Lung (tissue), 12 donors: ENCODE results near the gene EXOC6B. TPM values are rescaled to one million over a fixed set of nuclear protein-coding genes. Genes with fewer than 3 reads are reported as not detected.

Experiments used
- ATAC-seq: fragments of 200-7000 bp; cut with Tn5 transposase; one replicate; pipeline ENCODE4 v1.9.1; 2020; ENCODE audit warnings: moderate number of reproducible peaks; ENCODE audit not compliant: insufficient read depth, low FRiP score
- DNase-seq, 3 donors: peaks; one replicate each; pipeline ENCODE4 v3.0.0-alpha.2; 2013 to 2017
- H3K27ac ChIP-seq, 2 donors: one replicate each; pipeline ENCODE4 v1.5.1; 2013; ENCODE audit warnings: mild to moderate bottlenecking in 2 of 2, moderate library complexity in 2 of 2, control low read depth in 1 of 2, inconsistent platforms in 1 of 2, low read depth in 1 of 2, low read length in 1 of 2
- H3K27me3 ChIP-seq, 3 donors: one replicate each; pipeline ENCODE4 v1.5.1; 2013; ENCODE audit warnings: low read length in 2 of 3; ENCODE audit not compliant: control insufficient read depth in 3 of 3, insufficient read depth in 3 of 3
- H3K36me3 ChIP-seq, 4 donors: one replicate each; pipeline ENCODE4 v1.5.1; 2013; ENCODE audit warnings: low read length in 4 of 4, mild to moderate bottlenecking in 1 of 4, moderate library complexity in 1 of 4; ENCODE audit not compliant: control insufficient read depth in 4 of 4, insufficient read depth in 4 of 4
- H3K4me1 ChIP-seq, 5 donors: one replicate each; pipeline ENCODE4 v1.5.1; 2013; ENCODE audit warnings: low read length in 5 of 5, mild to moderate bottlenecking in 2 of 5, moderate library complexity in 1 of 5; ENCODE audit not compliant: control insufficient read depth in 5 of 5, insufficient read depth in 5 of 5
- H3K4me3 ChIP-seq: one replicate; pipeline ENCODE4 v1.5.1; 2013; ENCODE audit warnings: mild to moderate bottlenecking, control low read depth, moderate library complexity
- H3K9ac ChIP-seq, 2 donors: one replicate each; pipeline ENCODE4 v1.5.1; 2013; ENCODE audit warnings: low read length in 2 of 2, control low read depth in 1 of 2; ENCODE audit not compliant: insufficient read depth in 1 of 2
- H3K9me3 ChIP-seq, 4 donors: one replicate each; pipeline ENCODE4 v1.5.1; 2013; ENCODE audit warnings: low read length in 3 of 4, mild to moderate bottlenecking in 1 of 4, moderate library complexity in 1 of 4; ENCODE audit not compliant: control insufficient read depth in 4 of 4, insufficient read depth in 3 of 4
- CTCF ChIP-seq: IDR thresholded peaks from 2 replicates; pipeline ENCODE4 v1.5.1; 2012; ENCODE audit warnings: mild to moderate bottlenecking; ENCODE audit errors: control extremely low read depth, extremely low read depth
- WGBS, 2 donors: extraction: QIAGEN DNeasy Blood & Tissue Kit; methylation state at CpG; one replicate each; pipeline ENCODE4 v1.1.7; 2013; 5-methylcytosine and 5-hydroxymethylcytosine counted together
- polyA plus RNA-seq, 2 donors: library from polyadenylated mRNA; stranded (reverse); fragments of 200-250 nt; gene quantifications; one replicate each; pipeline ENCODE4 v1.2.1, GENCODE V29; 2013
- total RNA-seq, 2 donors: library from RNA; depleted of rRNA in 1 of 2; stranded (reverse); fragments of >200 nt in 1 of 2; gene quantifications; one replicate each; pipeline ENCODE4 v1.2.1, GENCODE V29; 2014 to 2021
- donor health status: control.
- donor health status: control.
- donor health status: Bipolar disorder and iron deficiency.
- donor health status: healthy.
- donor health status: DM: yes; HTN: yes; CAD: no.

The EXOC6B gene
- total and polyA plus RNA-seq, 4 donors, result 3.3 to 46.0 (median 12.7) TPM

GRCh38 chr2:72185206-72185605, 640.6 kb downstream of the EXOC6B start:
- no peak overlapping the region for H3K27ac ChIP-seq
- no peak overlapping the region for H3K9ac ChIP-seq
- no peak overlapping the region for H3K4me3 ChIP-seq
- WGBS, 2 donors, result 73 to 81% methylated on average over 1 of the region's 1 CpG
- H3K9me3 ChIP-seq, result peaks cover 0 to 7% (median 1%) of the 10 kb centered on the region in 4 donors
- H3K36me3 ChIP-seq, result peaks cover 0 to 4% (median 1%) of the 10 kb centered on the region in 4 donors
- ATAC-seq (no peak), DNase-seq (peak in 2 of 3 donors; percentile 30 to 64)
- H3K4me1 ChIP-seq, result peaks cover 0 to 5% (median 3%) of the 10 kb centered on the region in 5 donors
- no peaks in the 10 kb centered on the region for H3K27me3 ChIP-seq
- TF ChIP-seq CTCF, result no peak

- no peaks in the 10 kb centered on the region for H3K27me3 ChIP-seq
- no peak for TF ChIP-seq CTCF
- H3K9ac ChIP-seq, result no peak overlapping the region
- 96 to 98% methylated on average over 2 of the region's 2 CpGs for WGBS, 2 donors
- peaks cover 0 to 5% (median 3%) of the 10 kb centered on the region in 5 donors for H3K4me1 ChIP-seq
- peaks cover 3 to 11% (median 5%) of the 10 kb centered on the region in 4 donors for H3K36me3 ChIP-seq
- DNase-seq (no peak), ATAC-seq (no peak)
- H3K4me3 ChIP-seq, result no peak overlapping the region
- peaks cover 0 to 7% (median 1%) of the 10 kb centered on the region in 4 donors for H3K9me3 ChIP-seq
- H3K27ac ChIP-seq, result no peak overlapping the region
Observed at GRCh38 chr2:72183466-72183865, 642.4 kb downstream of the EXOC6B start.

- no peak overlapping the region for H3K9ac ChIP-seq
- ATAC-seq (no peak), DNase-seq (no peak)
- peaks cover 5 to 12% (median 8%) of the 10 kb centered on the region in 4 donors for H3K36me3 ChIP-seq
- H3K27me3 ChIP-seq, result no peaks in the 10 kb centered on the region
- TF ChIP-seq CTCF, result no peak
- no peak overlapping the region for H3K4me3 ChIP-seq
- H3K27ac ChIP-seq, result no peak overlapping the region
- H3K4me1 ChIP-seq, result peaks cover 0 to 5% (median 3%) of the 10 kb centered on the region in 5 donors
- H3K9me3 ChIP-seq, result peaks cover 0 to 7% (median 1%) of the 10 kb centered on the region in 4 donors
Observed at GRCh38 chr2:72183016-72183415, 642.8 kb downstream of the EXOC6B start.

GRCh38 chr2:72182547-72182946, 643.3 kb downstream of the EXOC6B start:
- H3K4me3 ChIP-seq, result no peak overlapping the region

More at GRCh38 chr2:72182547-72182946, 643.3 kb downstream of the EXOC6B start:
- H3K9me3 ChIP-seq, result peaks cover 0 to 2% (median 1%) of the 10 kb centered on the region in 4 donors
- H3K9ac ChIP-seq, result no peak overlapping the region
- WGBS, 2 donors, result 88 to 99% methylated on average over 4 of the region's 4 CpGs
- peaks cover 5 to 14% (median 9%) of the 10 kb centered on the region in 4 donors for H3K36me3 ChIP-seq
- H3K27ac ChIP-seq, result no peak overlapping the region
- DNase-seq (no peak), ATAC-seq (no peak)
- no peak for TF ChIP-seq CTCF
- H3K4me1 ChIP-seq, result peaks cover 0 to 5% (median 3%) of the 10 kb centered on the region in 5 donors
- H3K27me3 ChIP-seq, result no peaks in the 10 kb centered on the region
